GM19023 (cell line): ENCODE results near the gene PHKG2.

Experiments used
- ATAC-seq: cut with Tn5 transposase; IDR thresholded peaks from one replicate; pipeline ENCODE4 v1.9.1; 2021; ENCODE audit warnings: mild to moderate bottlenecking, moderate library complexity; ENCODE audit not compliant: unreplicated experiment

PHKG2 gene

DNA sequence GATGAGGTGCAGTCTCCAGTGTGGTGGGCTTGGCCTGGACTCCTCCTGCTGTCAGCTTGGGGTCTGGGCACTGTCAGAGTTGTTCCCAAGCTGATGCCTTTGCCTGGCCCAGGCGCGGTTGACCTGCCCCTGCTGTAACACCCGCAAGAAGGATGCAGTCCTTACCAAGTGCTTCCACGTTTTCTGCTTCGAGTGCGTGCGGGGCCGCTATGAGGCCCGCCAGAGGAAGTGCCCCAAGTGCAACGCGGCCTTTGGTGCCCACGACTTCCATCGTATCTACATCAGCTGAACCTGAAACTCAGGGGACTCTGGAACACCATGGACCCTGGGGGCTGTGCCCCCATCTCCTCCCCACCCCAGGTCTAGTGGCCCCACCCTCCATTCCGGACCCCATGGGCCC is 25.6 kb downstream of the PHKG2 start:
- no peak for ATAC-seq

GRCh38 chr16:30774367-30775130 is 26.3 kb downstream of the PHKG2 start:
- ATAC-seq, result no peak

GRCh38 chr16:30775131-30775391 is 26.8 kb downstream of the PHKG2 start:
- ATAC-seq, result no peak

- peak; percentile 56 for ATAC-seq
These were observed 27.4 kb downstream of the PHKG2 start for GRCh38 chr16:30775392-30776188.

DNA sequence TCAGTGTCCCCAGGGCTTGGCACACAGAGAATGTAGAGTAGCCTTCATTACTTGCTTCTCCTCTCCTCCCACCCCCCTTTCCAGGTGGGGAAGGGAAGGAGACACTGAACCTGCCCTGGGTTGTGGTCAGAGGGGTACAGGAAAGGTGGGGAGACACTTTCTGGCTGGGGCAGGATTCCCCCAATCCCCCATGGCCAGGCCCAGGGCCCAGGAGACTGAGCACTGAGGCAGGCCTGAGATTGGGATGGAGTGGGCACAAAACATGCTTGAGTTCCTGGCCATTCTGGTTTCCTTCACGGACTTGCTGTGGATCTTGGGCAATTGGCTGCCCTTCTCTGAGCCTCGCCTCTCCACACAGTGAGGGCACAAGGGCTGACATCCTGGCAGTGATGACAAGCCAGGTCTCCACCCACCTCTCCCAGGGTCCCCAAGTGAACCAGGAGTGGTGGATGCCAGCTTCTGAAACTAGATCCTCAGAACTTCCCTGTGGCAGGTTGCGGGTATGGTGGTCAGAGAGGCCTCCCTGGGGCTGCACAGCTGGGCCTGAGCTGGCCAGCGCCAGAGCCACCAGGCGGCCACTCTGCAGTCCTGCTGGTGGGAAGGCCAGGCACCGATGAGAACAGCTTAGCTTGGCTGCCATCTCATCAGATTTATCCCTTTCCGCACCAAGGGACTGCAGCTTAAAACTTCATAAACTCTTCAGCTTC is 29.5 kb downstream of the PHKG2 start:
- ATAC-seq, result no peak

DNA sequence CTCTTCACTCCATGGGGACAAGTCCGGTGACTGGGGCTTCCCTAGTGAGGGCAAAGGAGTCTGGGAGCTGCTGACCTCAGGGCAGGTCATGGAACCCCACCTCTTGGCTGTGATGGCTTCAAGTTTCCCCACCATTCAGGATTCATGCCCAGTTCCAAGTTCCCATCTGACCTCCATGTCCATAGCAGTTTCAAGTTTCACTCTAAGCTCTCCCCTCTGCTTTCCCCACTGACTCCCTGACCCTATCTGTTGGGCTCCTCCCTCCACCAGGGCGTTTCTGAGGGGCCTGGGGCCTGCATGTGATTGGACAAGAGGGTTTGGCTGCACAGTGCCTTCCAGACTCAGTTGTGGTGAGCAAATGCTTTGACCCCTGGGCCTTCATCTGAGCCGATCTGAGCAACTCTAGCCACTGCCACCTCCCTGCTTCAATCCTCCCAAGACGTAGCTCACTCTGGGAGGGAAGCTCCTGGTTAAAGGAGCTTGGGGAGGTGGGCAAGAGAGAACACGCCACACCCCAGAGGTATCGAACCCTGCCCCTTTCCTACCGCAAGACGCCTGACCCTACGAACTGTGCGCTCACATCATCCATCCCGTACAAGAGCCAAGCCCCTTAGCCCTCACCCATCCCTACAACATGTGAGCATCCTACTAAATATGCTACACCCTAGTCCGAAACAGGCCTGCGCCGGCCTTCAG is 30.5 kb downstream of the PHKG2 start:
- no peak for ATAC-seq

- no peak for ATAC-seq
These were observed 31.4 kb downstream of the PHKG2 start for GRCh38 chr16:30779596-30779995.

- ATAC-seq, result no peak
These were observed 31.8 kb downstream of the PHKG2 start for GRCh38 chr16:30780021-30780420.

GRCh38 chr16:30780549-30780948 is 32.3 kb downstream of the PHKG2 start:
- ATAC-seq, result no peak

DNA sequence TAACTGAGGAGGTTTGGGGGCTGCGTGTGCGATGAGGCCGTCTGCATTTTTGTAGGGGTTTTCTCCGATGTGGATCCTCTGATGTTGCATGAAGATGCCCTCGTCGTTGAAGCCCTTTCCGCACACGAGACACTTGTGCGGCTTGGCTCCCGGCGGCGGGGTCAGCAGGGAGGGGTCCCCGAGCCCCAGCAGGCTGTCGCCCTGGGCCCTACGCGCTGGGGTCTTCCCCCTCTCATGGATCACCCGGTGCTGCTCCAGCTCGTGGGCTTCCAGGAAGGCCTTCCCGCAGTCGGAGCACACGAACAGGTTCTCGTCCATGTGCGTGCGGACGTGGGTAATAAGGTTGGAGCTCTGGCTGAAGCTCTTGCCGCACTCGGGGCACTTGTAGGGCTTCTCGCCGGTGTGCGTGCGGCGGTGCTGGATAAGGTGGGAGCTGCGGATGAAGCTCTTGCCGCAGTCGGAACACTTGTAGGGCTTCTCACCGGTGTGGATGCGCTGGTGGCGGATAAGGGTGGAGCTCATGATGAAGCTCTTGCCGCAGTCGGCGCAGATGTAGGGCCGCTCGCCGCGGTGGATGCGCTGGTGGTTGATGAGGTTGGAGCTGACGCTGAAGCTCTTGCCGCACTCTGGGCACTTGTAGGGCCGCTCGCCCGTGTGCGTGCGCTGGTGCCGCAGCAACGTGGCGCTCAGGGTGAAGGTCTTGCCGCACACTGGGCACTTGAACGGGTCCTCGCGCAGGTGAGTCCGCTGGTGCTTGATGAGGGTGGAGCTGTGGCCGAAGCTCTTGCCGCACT is 34.5 kb downstream of the PHKG2 start:
- no peak for ATAC-seq

GRCh38 chr16:30783280-30784109 is 35.3 kb downstream of the PHKG2 start:
- ATAC-seq, result no peak

DNA sequence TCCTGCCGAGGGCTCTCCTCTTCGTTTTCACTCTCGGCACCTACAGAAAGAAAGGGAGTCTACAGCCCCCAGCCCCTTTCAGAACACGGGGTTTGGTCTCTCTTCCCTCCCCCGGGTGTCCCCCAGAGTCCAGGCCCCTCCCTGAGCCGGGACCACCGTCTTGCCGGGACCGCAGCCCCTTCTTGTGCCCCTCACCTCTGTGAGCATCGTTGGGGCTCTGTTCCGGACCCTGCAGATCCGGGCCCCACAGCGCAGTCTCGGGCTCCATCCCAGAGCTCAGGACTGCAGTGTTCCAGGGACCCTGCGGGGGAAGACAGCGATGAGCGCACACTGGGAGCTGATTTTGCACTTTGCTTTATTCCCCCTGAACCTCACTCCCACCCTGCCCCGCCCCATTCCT is 36.0 kb downstream of the PHKG2 start:
- ATAC-seq, result no peak

GRCh38 chr16:30785126-30786106 is 37.2 kb downstream of the PHKG2 start:
- ATAC-seq, result no peak

GRCh38 chr16:30786115-30786935 is 38.1 kb downstream of the PHKG2 start:
- no peak for ATAC-seq

GRCh38 chr16:30786936-30787612 is 38.8 kb downstream of the PHKG2 start, which contains the start of gene ZNF629:
Gene ZNF629, minus strand, starts transcription at chr16:30787205. Its CDS starts 2,723 bp downstream, at chr16:30784482.
- no peak for ATAC-seq

DNA sequence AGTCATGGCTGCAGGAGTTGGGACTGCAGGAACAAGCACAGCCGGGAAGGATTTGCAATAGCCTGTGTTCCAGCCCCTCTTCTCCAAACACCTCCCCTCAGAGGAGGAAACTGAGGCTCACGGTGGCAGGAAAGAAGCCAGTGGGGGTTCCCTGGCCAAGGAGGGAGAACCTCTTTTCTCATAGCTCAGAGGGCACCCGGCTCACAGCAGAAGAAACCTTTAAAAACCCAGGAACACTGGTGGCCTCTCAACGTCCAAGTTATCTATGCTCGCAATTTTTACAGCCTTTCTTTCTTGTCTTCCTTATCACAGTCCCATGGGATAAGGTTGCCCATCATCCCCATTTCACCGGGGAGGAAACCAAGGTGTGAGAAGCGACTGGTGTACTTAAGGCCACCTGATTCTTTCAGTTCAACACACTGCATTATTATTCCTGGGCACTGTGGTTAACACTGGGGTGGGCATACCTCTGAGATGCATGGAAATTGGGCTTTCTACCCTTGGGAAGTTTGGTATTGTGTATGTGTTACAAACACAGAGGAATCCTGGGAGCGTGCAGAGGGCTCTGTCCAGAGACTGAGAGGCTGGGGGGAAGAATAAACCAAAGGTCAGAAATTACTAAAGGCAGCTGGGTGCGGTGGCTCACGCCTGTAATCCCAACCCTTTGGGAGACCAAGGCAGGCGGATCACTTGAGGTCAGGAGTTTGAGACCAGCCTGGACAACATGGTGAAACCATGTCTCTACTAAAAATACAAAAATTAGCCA is 39.6 kb downstream of the PHKG2 start:
- no peak for ATAC-seq
